Subcutaneous adipose tissue (tissue), 4 donors: Measurements from ENCODE around the gene VCP. TPM values are rescaled to one million over a fixed set of nuclear protein-coding genes. Genes with fewer than 3 reads are reported as not detected.

Experiments used
- CTCF ChIP-seq: fragments of 450-650 bp; IDR thresholded peaks from one replicate; pipeline ENCODE4 v1.5.1; 2016; ENCODE audit warnings: low read depth, mild to moderate bottlenecking, control low read depth, antibody characterized with exemption, moderate library complexity
- total RNA-seq, 4 donors: library from RNA; depleted of rRNA; stranded (reverse); fragments of >200 nt; gene quantifications; one replicate each; pipeline ENCODE4 v1.1.0, GENCODE V29; 2016

Gene VCP
- total RNA-seq = 100 to 1,000 TPM; 123 to 199 (median 153) TPM

GRCh38 chr9:35072461-35073278 is at the start of gene VCP:
TSS of gene VCP (minus strand) at chr9:35072625. CDS start at chr9:35072353, 272 bp downstream.
- TF ChIP-seq CTCF = no peak

GRCh38 chr9:35116898-35117551 is 44.6 kb upstream of the VCP start:
- TF ChIP-seq CTCF = no peak

- TF ChIP-seq CTCF = no peak
Observed at GRCh38 chr9:35116539-35116897, 44.1 kb upstream of the VCP start.

GRCh38 chr9:35115680-35116538 is 43.5 kb upstream of the VCP start, which contains the start of gene ATOSB:
TSS of gene ATOSB (minus strand) at chr9:35115862. CDS start at chr9:35108274, 7,588 bp downstream.
- no peak for TF ChIP-seq CTCF

GRCh38 chr9:35114840-35115628 is 42.6 kb upstream of the VCP start:
- no peak for TF ChIP-seq CTCF

- no peak for TF ChIP-seq CTCF
Observed at GRCh38 chr9:35114113-35114839, 41.9 kb upstream of the VCP start.
